Stomach smooth muscle (tissue), 2 donors: ENCODE measurements around the gene ST6GALNAC3.

Source experiments
- H3K27ac ChIP-seq: one replicate; pipeline ENCODE4 v1.7.0; 2013; ENCODE audit warnings: mild to moderate bottlenecking, low read length, inconsistent platforms
- H3K27me3 ChIP-seq, 2 donors: one replicate each; pipeline ENCODE4 v1.7.0; 2013; ENCODE audit warnings: low read length in 2 of 2; ENCODE audit not compliant: insufficient read depth in 2 of 2, control insufficient read depth in 1 of 2
- H3K36me3 ChIP-seq, 2 donors: one replicate each; pipeline ENCODE4 v1.7.0; 2013; ENCODE audit warnings: low read length in 2 of 2; ENCODE audit not compliant: control insufficient read depth in 2 of 2, insufficient read depth in 2 of 2
- H3K4me1 ChIP-seq: one replicate; pipeline ENCODE4 v1.7.0; 2013; ENCODE audit warnings: low read length; ENCODE audit not compliant: control insufficient read depth, insufficient read depth
- H3K4me3 ChIP-seq, 2 donors: one replicate each; pipeline ENCODE4 v1.7.0; 2013; ENCODE audit warnings: low read length in 2 of 2
- H3K9ac ChIP-seq, 2 donors: one replicate each; pipeline ENCODE4 v1.7.0; 2013; ENCODE audit warnings: low read length in 2 of 2, mild to moderate bottlenecking in 1 of 2
- H3K9me3 ChIP-seq, 2 donors: one replicate each; pipeline ENCODE4 v1.7.0; 2013; ENCODE audit warnings: low read length in 2 of 2; ENCODE audit not compliant: control insufficient read depth in 2 of 2
- donor health status: healthy.
- donor health status: Pancreatic carcinoma.

Gene ST6GALNAC3

GRCh38 chr1:76292418-76293184, 218.1 kb downstream of the ST6GALNAC3 start:
- no peak overlapping the region for H3K4me3 ChIP-seq
- no peaks in the 10 kb centered on the region for H3K9me3 ChIP-seq
- H3K9ac ChIP-seq, result no peak overlapping the region
- no peak overlapping the region for H3K27ac ChIP-seq
- H3K4me1 ChIP-seq, result no peaks in the 10 kb centered on the region
- H3K36me3 ChIP-seq, result no peaks in the 10 kb centered on the region
- H3K27me3 ChIP-seq, result no peaks in the 10 kb centered on the region

GRCh38 chr1:76293831-76294230, 219.3 kb downstream of the ST6GALNAC3 start:
- Histone ChIP-seq H3K27ac (no peak overlapping the region), H3K36me3 (no peaks in the 10 kb centered on the region), H3K27me3 (no peaks in the 10 kb centered on the region), H3K9ac (no peak overlapping the region), H3K4me3 (no peak overlapping the region), H3K9me3 (no peaks in the 10 kb centered on the region), H3K4me1 (no peaks in the 10 kb centered on the region)

GRCh38 chr1:76294482-76295194, 220.1 kb downstream of the ST6GALNAC3 start:
- Histone ChIP-seq H3K27ac (no peak overlapping the region), H3K9me3 (no peaks in the 10 kb centered on the region), H3K4me3 (no peak overlapping the region), H3K9ac (no peak overlapping the region), H3K4me1 (no peaks in the 10 kb centered on the region), H3K36me3 (no peaks in the 10 kb centered on the region), H3K27me3 (no peaks in the 10 kb centered on the region)

- Histone ChIP-seq H3K4me1 (no peaks in the 10 kb centered on the region), H3K27me3 (no peaks in the 10 kb centered on the region), H3K9me3 (no peaks in the 10 kb centered on the region), H3K4me3 (no peak overlapping the region), H3K36me3 (no peaks in the 10 kb centered on the region), H3K27ac (no peak overlapping the region), H3K9ac (no peak overlapping the region)
Observed at GRCh38 chr1:76298399-76298798, 223.9 kb downstream of the ST6GALNAC3 start.

GRCh38 chr1:76299036-76299435, 224.5 kb downstream of the ST6GALNAC3 start:
- H3K4me1 ChIP-seq, result no peaks in the 10 kb centered on the region
- no peak overlapping the region for H3K4me3 ChIP-seq
- H3K36me3 ChIP-seq, result no peaks in the 10 kb centered on the region
- no peaks in the 10 kb centered on the region for H3K27me3 ChIP-seq
- H3K27ac ChIP-seq, result no peak overlapping the region
- H3K9me3 ChIP-seq, result no peaks in the 10 kb centered on the region
- no peak overlapping the region for H3K9ac ChIP-seq

- Histone ChIP-seq H3K9ac (no peak overlapping the region), H3K27me3 (no peaks in the 10 kb centered on the region), H3K36me3 (no peaks in the 10 kb centered on the region), H3K4me3 (no peak overlapping the region), H3K27ac (no peak overlapping the region), H3K4me1 (no peaks in the 10 kb centered on the region), H3K9me3 (no peaks in the 10 kb centered on the region)
Observed at GRCh38 chr1:76300556-76300955, 226.0 kb downstream of the ST6GALNAC3 start.

GRCh38 chr1:76302711-76303339, 228.3 kb downstream of the ST6GALNAC3 start:
- Histone ChIP-seq H3K4me3 (no peak overlapping the region), H3K36me3 (no peaks in the 10 kb centered on the region), H3K4me1 (no peaks in the 10 kb centered on the region), H3K9ac (no peak overlapping the region), H3K9me3 (no peaks in the 10 kb centered on the region), H3K27me3 (no peaks in the 10 kb centered on the region), H3K27ac (no peak overlapping the region)

GRCh38 chr1:76303340-76303717, 228.8 kb downstream of the ST6GALNAC3 start:
- H3K4me3 ChIP-seq, result no peak overlapping the region
- H3K4me1 ChIP-seq, result no peaks in the 10 kb centered on the region
- no peaks in the 10 kb centered on the region for H3K27me3 ChIP-seq
- no peaks in the 10 kb centered on the region for H3K9me3 ChIP-seq
- H3K27ac ChIP-seq, result no peak overlapping the region
- H3K9ac ChIP-seq, result no peak overlapping the region
- no peaks in the 10 kb centered on the region for H3K36me3 ChIP-seq

GRCh38 chr1:76313304-76313703, 238.8 kb downstream of the ST6GALNAC3 start:
- H3K4me3 ChIP-seq, result no peak overlapping the region
- no peaks in the 10 kb centered on the region for H3K9me3 ChIP-seq
- no peaks in the 10 kb centered on the region for H3K27me3 ChIP-seq
- H3K27ac ChIP-seq, result no peak overlapping the region
- H3K9ac ChIP-seq, result no peak overlapping the region
- no peaks in the 10 kb centered on the region for H3K4me1 ChIP-seq
- H3K36me3 ChIP-seq, result no peaks in the 10 kb centered on the region

- H3K27ac ChIP-seq, result no peak overlapping the region
- H3K9me3 ChIP-seq, result no peaks in the 10 kb centered on the region
- no peaks in the 10 kb centered on the region for H3K36me3 ChIP-seq
- H3K9ac ChIP-seq, result no peak overlapping the region
- H3K27me3 ChIP-seq, result no peaks in the 10 kb centered on the region
- no peak overlapping the region for H3K4me3 ChIP-seq
- H3K4me1 ChIP-seq, result no peaks in the 10 kb centered on the region
Observed at GRCh38 chr1:76314730-76315129, 240.2 kb downstream of the ST6GALNAC3 start.
